SU-DHL-6 (cell line): ENCODE measurements around the gene MPIG6B.

Source experiments
- H2AFZ ChIP-seq: fragments of 200-600 bp; sonication (generic); 2 replicates; pipeline ENCODE4 v1.6.1; 2014; ENCODE audit warnings: low read depth, mild to moderate bottlenecking, moderate library complexity, mixed read lengths, antibody characterized with exemption, low read length; ENCODE audit not compliant: severe bottlenecking
- H3F3A ChIP-seq: fragments of 200-600 bp; shearing (Covaris generic); 2 replicates; pipeline ENCODE4 v1.6.0; 2016; ENCODE audit warnings: antibody characterized with exemption, mild to moderate bottlenecking; ENCODE audit not compliant: insufficient read depth
- H3K27ac ChIP-seq: fragments of 200-600 bp; sonication (generic); 2 replicates; pipeline ENCODE4 v1.5.1; 2016; ENCODE audit warnings: low read depth, mild to moderate bottlenecking, low read length, moderate library complexity, mixed read lengths
- H3K27me3 ChIP-seq: fragments of 200-600 bp; sonication (generic), shearing (Covaris generic); 2 replicates; pipeline ENCODE4 v1.6.0; 2014; ENCODE audit warnings: mild to moderate bottlenecking, low read length
- H3K36me3 ChIP-seq: fragments of 200-600 bp; sonication (generic); 2 replicates; pipeline ENCODE4 v1.6.1; 2014; ENCODE audit warnings: mild to moderate bottlenecking, low read length, mixed read lengths
- H3K4me2 ChIP-seq: fragments of 300-600, 200-600 bp; shearing (Covaris generic), sonication (generic); 2 replicates; pipeline ENCODE4 v1.6.0; 2014; ENCODE audit warnings: low read length, low read depth, mild to moderate bottlenecking; ENCODE audit not compliant: poor library complexity, severe bottlenecking
- H3K4me3 ChIP-seq: fragments of 200-600 bp; sonication (generic); 2 replicates; pipeline ENCODE4 v1.5.1; 2014; ENCODE audit warnings: antibody characterized with exemption, low read length, mild to moderate bottlenecking, mixed read lengths; ENCODE audit not compliant: insufficient read depth, poor library complexity, severe bottlenecking
- H3K79me2 ChIP-seq: fragments of 200-600 bp; sonication (generic); 2 replicates; pipeline ENCODE4 v1.6.1; 2014; ENCODE audit warnings: mild to moderate bottlenecking, low read length, moderate library complexity; ENCODE audit not compliant: insufficient read depth
- H3K9ac ChIP-seq: fragments of 200-600 bp; sonication (generic); 2 replicates; pipeline ENCODE4 v1.7.0; 2014; ENCODE audit warnings: mild to moderate bottlenecking, low read length
- H3K9me2 ChIP-seq: fragments of 200-600 bp; sonication (generic); replicated peaks from 2 replicates; pipeline ENCODE4 v1.6.1; 2014; ENCODE audit warnings: low read length; ENCODE audit not compliant: insufficient read depth
- H3K9me3 ChIP-seq: fragments of 200-600 bp; sonication (generic); 2 replicates; pipeline ENCODE4 v1.6.1; 2014; ENCODE audit warnings: low read length, mixed read lengths; ENCODE audit not compliant: insufficient read depth
- H4K20me1 ChIP-seq: fragments of 200-600 bp; sonication (generic); 2 replicates; pipeline ENCODE4 v1.6.1; 2014; ENCODE audit warnings: low read depth, mild to moderate bottlenecking, antibody characterized with exemption, low read length, moderate library complexity, mixed read lengths
- CTCF ChIP-seq: fragments of 200-600 bp; sonication (generic); IDR thresholded peaks from one replicate; pipeline ENCODE4 v1.5.1; 2017; ENCODE audit warnings: antibody characterized with exemption, mild to moderate bottlenecking, low read length, moderate library complexity; ENCODE audit not compliant: insufficient read depth, poor library complexity, severe bottlenecking
- EZH2phosphoT487 ChIP-seq: fragments of 200-600 bp; sonication (generic), shearing (Covaris generic); conservative IDR thresholded peaks from 2 replicates; pipeline ENCODE4 v1.6.1; 2018; ENCODE audit warnings: mild to moderate bottlenecking, antibody characterized with exemption, low read length, moderate library complexity, mixed read lengths

Gene MPIG6B

GRCh38 chr6:31762356-31762755, 39.2 kb downstream of the MPIG6B start, which contains the start of gene SAPCD1:
Gene SAPCD1 (plus strand): TSS chr6:31762656. CDS start chr6:31763055, 399 bp downstream.
- Histone ChIP-seq H3K9ac (no peak within 1 kb of the TSS), H3K36me3 (peaks cover 8% of the 10 kb centered on the region; the same call in 1 of the 2 replicates), H3F3A (peaks cover 8% of the 10 kb centered on the region), H3K27me3 (no peaks in the 10 kb centered on the region), H3K79me2 (no peaks in the 10 kb centered on the region), H3K4me3 (no peak within 1 kb of the TSS), H3K4me2 (no peak within 1 kb of the TSS), H3K27ac (no peak within 1 kb of the TSS), H3K9me2 (no peaks in the 10 kb centered on the region), H2AFZ (no peak within 1 kb of the TSS), H3K9me3 (no peaks in the 10 kb centered on the region), H4K20me1 (no peaks in the 10 kb centered on the region)
- no peak for TF ChIP-seq CTCF
- no peak for TF ChIP-seq EZH2phosphoT487

GRCh38 chr6:31762878-31763618, 39.9 kb downstream of the MPIG6B start:
- Histone ChIP-seq H3K9ac (no peak overlapping the region), H3K9me2 (no peaks in the 10 kb centered on the region), H3K79me2 (no peaks in the 10 kb centered on the region), H3K4me3 (no peak overlapping the region), H3K4me2 (no peak overlapping the region), H3K9me3 (no peaks in the 10 kb centered on the region), H2AFZ (no peak overlapping the region), H3K27me3 (no peaks in the 10 kb centered on the region), H3F3A (peaks cover 8% of the 10 kb centered on the region), H3K36me3 (peaks cover 8% of the 10 kb centered on the region; the same call in 1 of the 2 replicates), H3K27ac (no peak overlapping the region), H4K20me1 (no peaks in the 10 kb centered on the region)
- no peak for TF ChIP-seq EZH2phosphoT487
- TF ChIP-seq CTCF, result no peak

GRCh38 chr6:31763619-31763940, 40.4 kb downstream of the MPIG6B start:
- no peak overlapping the region for H3K4me3 ChIP-seq
- TF ChIP-seq CTCF, result no peak
- no peak for TF ChIP-seq EZH2phosphoT487
- peaks cover 8% of the 10 kb centered on the region; the same call in 1 of the 2 replicates for H3K36me3 ChIP-seq
- H3K9me3 ChIP-seq, result no peaks in the 10 kb centered on the region
- no peaks in the 10 kb centered on the region for H3K27me3 ChIP-seq
- H3F3A ChIP-seq, result peaks cover 8% of the 10 kb centered on the region
- H2AFZ ChIP-seq, result no peak overlapping the region
- no peaks in the 10 kb centered on the region for H4K20me1 ChIP-seq
- H3K9me2 ChIP-seq, result no peaks in the 10 kb centered on the region
- H3K27ac ChIP-seq, result no peak overlapping the region
- H3K4me2 ChIP-seq, result no peak overlapping the region
- no peaks in the 10 kb centered on the region for H3K79me2 ChIP-seq
- no peak overlapping the region for H3K9ac ChIP-seq
